B cell (primary cell): ENCODE data around the gene GCNT2. TPM values are rescaled to one million over a fixed set of nuclear protein-coding genes. Genes with fewer than 3 reads are reported as not detected.

Experiments used
- ATAC-seq: fragments of 200-7000 bp; cut with Tn5 transposase; one replicate; pipeline ENCODE4 v1.10.0; 2021; ENCODE audit warnings: low read depth, mild to moderate bottlenecking, moderate number of reproducible peaks, moderate library complexity
- CTCF ChIA-PET: fragments of 350-600 bp; sonication (Branson Sonifier 250); formaldehyde crosslinking; loops from one replicate; lab custom pipeline; 2021; ENCODE audit warnings: antibody characterized with exemption, inconsistent platforms; lab: Charles Lee
- POLR2A ChIA-PET: fragments of 350-600 bp; sonication (Branson Sonifier 250); formaldehyde crosslinking; loops from one replicate; lab custom pipeline; 2021; ENCODE audit warnings: antibody characterized with exemption; lab: Charles Lee
- DNase-seq: peaks from one replicate; pipeline ENCODE4 v3.0.0; 2013
- H2AFZ ChIP-seq: 2 replicates; pipeline ENCODE4 v1.6.1; 2012; ENCODE audit warnings: mild to moderate bottlenecking, low read depth, low read length; ENCODE audit not compliant: insufficient read depth, poor library complexity, severe bottlenecking
- H3K27ac ChIP-seq, 2 donors: 1 replicate in 1 of 2; 2 replicates in 1 of 2; pipeline ENCODE4 v1.5.1; 2012 to 2013; ENCODE audit warnings: low read length in 2 of 2, mild to moderate bottlenecking in 2 of 2, moderate library complexity in 1 of 2
- H3K27me3 ChIP-seq, 4 experiments: fragments of 200-600 bp in 1 of 4; sonication (generic) in 1 of 4; replicated peaks in 1 of 4; 1 replicate in 2 of 4; 2 replicates in 2 of 4; pipeline versions ENCODE4 v1.6.1 to v1.7.0; 2013 to 2016; ENCODE audit warnings: low read length in 3 of 4, mild to moderate bottlenecking in 2 of 4, mixed read lengths in 1 of 4, moderate library complexity in 1 of 4; ENCODE audit not compliant: insufficient read depth in 4 of 4, control insufficient read depth in 3 of 4; ENCODE audit errors: control extremely low read depth in 1 of 4
- H3K36me3 ChIP-seq, 2 experiments: replicated peaks in 1 of 2; 1 replicate in 1 of 2; 2 replicates in 1 of 2; pipeline versions ENCODE4 v1.6.1 to v1.7.1; 2013; ENCODE audit warnings: low read length in 1 of 2; ENCODE audit not compliant: insufficient read depth in 2 of 2, control insufficient read depth in 1 of 2; ENCODE audit errors: control extremely low read depth in 1 of 2, extremely low read depth in 1 of 2
- H3K4me1 ChIP-seq, 2 donors: fragments of 200-600 bp in 1 of 2; sonication (generic) in 1 of 2; 1 replicate in 1 of 2; 2 replicates in 1 of 2; pipeline versions ENCODE4 v1.5.1 to v1.6.1; 2013 to 2017; ENCODE audit warnings: low read length in 2 of 2; ENCODE audit not compliant: control insufficient read depth in 2 of 2, insufficient read depth in 2 of 2
- H3K4me2 ChIP-seq: replicated peaks from 2 replicates; pipeline ENCODE3; 2012; ENCODE audit warnings: mild to moderate bottlenecking, low read depth, low read length; ENCODE audit not compliant: poor library complexity, severe bottlenecking
- H3K4me3 ChIP-seq, 5 experiments: fragments of 200-600 bp in 1 of 5; sonication (generic) in 1 of 5; 1 replicate in 3 of 5; 2 replicates in 2 of 5; pipeline versions ENCODE4 v1.5.1 to v1.7.0; 2011 to 2016; ENCODE audit warnings: low read length in 4 of 5, mild to moderate bottlenecking in 4 of 5, low read depth in 2 of 5, control low read depth in 1 of 5, moderate library complexity in 1 of 5; ENCODE audit not compliant: insufficient read depth in 1 of 5; ENCODE audit errors: control extremely low read depth in 1 of 5, extremely low read depth in 1 of 5
- H3K79me2 ChIP-seq: fragments of 200-600 bp; sonication (generic); one replicate; pipeline ENCODE4 v1.6.0; 2016; ENCODE audit warnings: low read length; ENCODE audit not compliant: control insufficient read depth, insufficient read depth
- H3K9ac ChIP-seq: fragments of 200-600 bp; sonication (generic); 2 replicates; pipeline ENCODE4 v1.6.1; 2017; ENCODE audit warnings: mild to moderate bottlenecking, low read length, moderate library complexity
- H3K9me3 ChIP-seq, 3 donors: one replicate each; pipeline versions ENCODE4 v1.6.1 to v1.7.1; 2013; ENCODE audit warnings: low read length in 2 of 3; ENCODE audit not compliant: control insufficient read depth in 2 of 3, insufficient read depth in 1 of 3; ENCODE audit errors: control extremely low read depth in 1 of 3
- H4K20me1 ChIP-seq: 2 replicates; pipeline ENCODE4 v1.6.0; 2012; ENCODE audit warnings: mild to moderate bottlenecking, low read length; ENCODE audit not compliant: insufficient read depth, control insufficient read depth, poor library complexity, severe bottlenecking
- H3K27ac Mint-ChIP-seq: one replicate; pipeline ENCODE4 v1.8.0; 2021; ENCODE audit warnings: mixed read lengths
- H3K27me3 Mint-ChIP-seq: one replicate; pipeline ENCODE4 v1.8.0; 2021; ENCODE audit warnings: mixed read lengths
- H3K4me1 Mint-ChIP-seq: one replicate; pipeline ENCODE4 v1.8.0; 2021; ENCODE audit warnings: mixed read lengths
- H3K4me3 Mint-ChIP-seq: one replicate; pipeline ENCODE4 v1.8.0; 2021; ENCODE audit warnings: mixed read lengths
- H3K9me3 Mint-ChIP-seq: one replicate; pipeline ENCODE4 v1.8.0; 2022; ENCODE audit warnings: mixed read lengths; ENCODE audit not compliant: insufficient read depth
- CTCF ChIP-seq: fragments of 200-600 bp; IDR thresholded peaks from one replicate; pipeline ENCODE4 v1.8.0; 2022; ENCODE audit warnings: antibody characterized with exemption, mild to moderate bottlenecking
- EZH2 ChIP-seq: IDR thresholded peaks from 2 replicates; pipeline ENCODE4 v1.6.1; 2012; ENCODE audit warnings: borderline replicate concordance, low read depth, mild to moderate bottlenecking, moderate library complexity, low read length; ENCODE audit not compliant: insufficient read depth, poor library complexity, severe bottlenecking
- WGBS: methylation state at CpG from one replicate; pipeline ENCODE4 v1.1.5; 2013; ENCODE audit warnings: missing lambda C conversion rate; ENCODE audit not compliant: insufficient coverage; 5-methylcytosine and 5-hydroxymethylcytosine counted together
- intact Hi-C: fragments of 100-400 bp; cut with micrococcal nuclease; formaldehyde crosslinking; loops from one replicate; pipeline ENCODE4 v1.10.0; 2022
- polyA plus RNA-seq: library from polyadenylated mRNA; depleted of rRNA; stranded (reverse); fragments of >200 nt; gene quantifications from 2 replicates; pipeline ENCODE4 v1.2.3, GENCODE V29; 2012
- total RNA-seq, 2 donors: library from RNA; stranded (reverse); fragments of 120-200 nt in 1 of 2; gene quantifications; 1 replicate in 1 of 2; 2 replicates in 1 of 2; pipeline versions ENCODE4 v1.2.3 to v1.2.4, GENCODE V29; 2013 to 2022

GCNT2 gene
- total and polyA plus RNA-seq, 2 donors (not counting 1 experiment from before 2014, with no cell fraction given), result 6.8 to 32.1 TPM

- H4K20me1 ChIP-seq, result peaks cover 7% of the 10 kb centered on the region
- no peak overlapping the region for H3K4me2 ChIP-seq
- TF ChIP-seq CTCF (no peak), EZH2 (no peak)
- H3K4me1 ChIP-seq, result no peaks in the 10 kb centered on the region
- no peak overlapping the region for H2AFZ ChIP-seq
- H3K9me3 Mint-ChIP-seq, result peaks cover 2% of the 10 kb centered on the region
- no peaks in the 10 kb centered on the region for H3K27me3 Mint-ChIP-seq
- no peak overlapping the region for H3K9ac ChIP-seq
- intact Hi-C loops, result no loop called here
- no peak overlapping the region for H3K4me3 ChIP-seq
- no peaks in the 10 kb centered on the region for H3K27me3 ChIP-seq
- H3K79me2 ChIP-seq, result peaks cover 4% of the 10 kb centered on the region
- no peak overlapping the region for H3K4me3 Mint-ChIP-seq
- peaks cover 0 to 6% (median 0%) of the 10 kb centered on the region in 3 donors for H3K9me3 ChIP-seq
- POLR2A ChIA-PET, result no interaction called here
- peaks cover 2 to 30% of the 10 kb centered on the region in 2 experiments for H3K36me3 ChIP-seq
- DNase-seq (no peak), ATAC-seq (no peak)
- no peak overlapping the region for H3K27ac Mint-ChIP-seq
- CTCF ChIA-PET, result no interaction called here
- peaks cover 5% of the 10 kb centered on the region for H3K4me1 Mint-ChIP-seq
- no peak overlapping the region for H3K27ac ChIP-seq
- 88% methylated on average over 3 of the region's 5 CpGs for WGBS
These were observed 100.1 kb downstream of the GCNT2 start for GRCh38 chr6:10621213-10621612.

GRCh38 chr6:10621847-10622246, 100.7 kb downstream of the GCNT2 start:
- Histone ChIP-seq H3K36me3 (peaks cover 2 to 36% of the 10 kb centered on the region in 2 experiments), H3K79me2 (peaks cover 3% of the 10 kb centered on the region), H2AFZ (no peak overlapping the region), H3K4me2 (no peak overlapping the region), H3K27me3 (no peaks in the 10 kb centered on the region), H3K27ac (no peak overlapping the region), H3K4me1 (no peaks in the 10 kb centered on the region), H3K9me3 (peaks cover 0 to 6% (median 0%) of the 10 kb centered on the region in 3 donors), H4K20me1 (peaks cover 7% of the 10 kb centered on the region), H3K9ac (no peak overlapping the region), H3K4me3 (no peak overlapping the region)
- peaks cover 2% of the 10 kb centered on the region for H3K9me3 Mint-ChIP-seq
- no peaks in the 10 kb centered on the region for H3K27me3 Mint-ChIP-seq
- intact Hi-C loops, result no loop called here
- H3K4me1 Mint-ChIP-seq, result peaks cover 1% of the 10 kb centered on the region
- H3K27ac Mint-ChIP-seq, result no peak overlapping the region
- ATAC-seq, result no peak
- TF ChIP-seq EZH2 (no peak), CTCF (no peak)
- WGBS, result 100% methylated on average over 3 of the region's 4 CpGs
- ChIA-PET CTCF (no interaction called here), POLR2A (no interaction called here)
- DNase-seq, result no peak
- H3K4me3 Mint-ChIP-seq, result no peak overlapping the region
